LNCaP clone FGC (cell line): ENCODE results near the gene ATE1.
A peak's percentile ranks its signal among the peaks of the same experiment; 100 is the strongest.

Source experiments
- DNase-seq: peaks from one replicate; pipeline ENCODE4 v3.0.0-alpha.2; 2011; ENCODE audit warnings: low read depth
- H3K4me3 ChIP-seq: 2 replicates; pipeline ENCODE4 v1.5.1; 2011; ENCODE audit warnings: mild to moderate bottlenecking, low read depth, low read length, control low read depth
- TF ChIP-seq, protein P1 (sequence below): IDR thresholded peaks from 2 replicates; pipeline ENCODE4 v1.5.1; 2012; ENCODE audit warnings: mild to moderate bottlenecking; ENCODE audit not compliant: control insufficient read depth, insufficient read depth; ENCODE audit errors: extremely low read depth

The ATE1 gene

DNA sequence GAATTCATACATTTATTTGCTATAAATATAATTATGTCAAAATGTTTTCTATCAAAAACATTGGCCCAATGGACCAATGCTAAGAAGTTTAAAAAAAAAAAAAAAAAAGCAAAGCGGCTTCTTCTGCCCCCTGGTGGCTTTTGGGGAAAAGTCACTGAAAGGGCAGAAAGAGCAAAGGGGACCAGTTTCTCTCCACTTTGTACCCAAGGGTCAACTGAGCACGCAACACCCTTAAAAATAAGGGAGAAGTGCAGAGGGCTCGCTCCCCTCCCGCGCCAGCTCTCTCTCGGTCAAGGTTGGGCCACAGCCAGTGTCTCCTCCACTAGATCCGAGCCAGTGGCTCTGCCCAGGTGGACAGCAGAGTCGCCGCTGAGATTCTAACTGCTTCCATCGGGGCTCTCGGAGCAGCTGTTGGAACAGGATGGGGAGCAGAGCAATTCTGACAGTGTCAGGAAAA, 193.2 kb downstream of the ATE1 start:
- no peak for DNase-seq
- H3K4me3 ChIP-seq: no peak overlapping the region
- TF ChIP-seq, protein P1, sequence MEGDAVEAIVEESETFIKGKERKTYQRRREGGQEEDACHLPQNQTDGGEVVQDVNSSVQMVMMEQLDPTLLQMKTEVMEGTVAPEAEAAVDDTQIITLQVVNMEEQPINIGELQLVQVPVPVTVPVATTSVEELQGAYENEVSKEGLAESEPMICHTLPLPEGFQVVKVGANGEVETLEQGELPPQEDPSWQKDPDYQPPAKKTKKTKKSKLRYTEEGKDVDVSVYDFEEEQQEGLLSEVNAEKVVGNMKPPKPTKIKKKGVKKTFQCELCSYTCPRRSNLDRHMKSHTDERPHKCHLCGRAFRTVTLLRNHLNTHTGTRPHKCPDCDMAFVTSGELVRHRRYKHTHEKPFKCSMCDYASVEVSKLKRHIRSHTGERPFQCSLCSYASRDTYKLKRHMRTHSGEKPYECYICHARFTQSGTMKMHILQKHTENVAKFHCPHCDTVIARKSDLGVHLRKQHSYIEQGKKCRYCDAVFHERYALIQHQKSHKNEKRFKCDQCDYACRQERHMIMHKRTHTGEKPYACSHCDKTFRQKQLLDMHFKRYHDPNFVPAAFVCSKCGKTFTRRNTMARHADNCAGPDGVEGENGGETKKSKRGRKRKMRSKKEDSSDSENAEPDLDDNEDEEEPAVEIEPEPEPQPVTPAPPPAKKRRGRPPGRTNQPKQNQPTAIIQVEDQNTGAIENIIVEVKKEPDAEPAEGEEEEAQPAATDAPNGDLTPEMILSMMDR: peak; percentile 54

DNA sequence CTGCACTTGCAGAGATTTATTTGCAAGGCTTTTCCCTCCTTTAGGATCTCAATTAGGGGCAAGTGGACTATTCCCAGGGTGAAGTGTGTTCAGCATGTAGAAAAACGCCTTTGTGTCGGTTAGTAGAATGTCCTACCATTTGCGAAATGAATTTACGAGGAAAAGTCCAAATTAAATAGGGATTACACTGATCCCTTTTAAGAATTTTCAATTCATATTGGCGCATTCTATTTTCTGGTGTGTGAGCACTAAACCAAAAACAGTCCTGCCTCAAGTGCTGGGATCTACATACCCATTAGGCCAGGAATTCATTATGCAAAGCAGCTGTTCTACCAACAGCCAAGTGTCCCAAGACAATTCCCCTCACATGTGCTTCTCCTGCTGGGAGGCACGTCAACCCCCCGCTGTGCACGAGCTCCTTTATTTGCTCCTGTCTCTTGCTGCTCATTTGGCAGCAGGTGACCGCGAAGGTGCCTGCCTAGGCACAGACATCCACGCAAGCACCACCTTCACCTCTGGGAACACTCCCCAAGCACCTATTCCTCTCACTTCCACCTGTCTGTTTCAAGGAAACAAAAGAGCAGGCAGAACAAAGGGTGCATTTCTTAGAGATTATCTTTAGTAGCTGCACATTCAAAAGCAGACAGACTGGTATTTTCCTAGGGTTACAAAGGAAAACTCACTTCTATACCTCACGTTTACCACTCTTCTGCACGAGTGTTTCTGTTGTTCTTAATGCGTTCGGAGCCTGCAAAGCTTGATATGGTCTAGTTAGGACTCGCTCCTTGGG, 195.0 kb downstream of the ATE1 start:
- no peak overlapping the region for H3K4me3 ChIP-seq
- TF ChIP-seq, protein P1: no peak
- DNase-seq: no peak

DNA sequence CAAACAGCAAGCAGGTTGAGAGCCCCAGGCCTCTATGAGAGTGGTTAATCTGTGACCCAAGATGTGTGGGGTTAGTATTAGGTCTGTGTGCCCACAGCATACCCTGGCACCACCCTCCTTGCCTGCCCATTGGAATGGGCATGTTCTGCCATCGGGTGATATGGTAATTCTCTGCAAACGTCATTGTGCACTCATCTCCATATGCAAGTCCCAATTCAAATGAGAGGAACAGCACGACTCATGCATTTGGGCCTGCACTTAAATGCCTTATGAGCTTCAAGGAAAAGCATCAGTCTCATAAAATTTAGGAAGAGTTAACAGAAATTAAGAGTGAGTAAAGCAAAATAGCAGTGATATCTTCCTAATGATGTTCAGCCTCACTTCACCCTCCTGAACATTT, 195.7 kb downstream of the ATE1 start:
- TF ChIP-seq, protein P1: no peak
- H3K4me3 ChIP-seq: no peak overlapping the region
- no peak for DNase-seq

DNA sequence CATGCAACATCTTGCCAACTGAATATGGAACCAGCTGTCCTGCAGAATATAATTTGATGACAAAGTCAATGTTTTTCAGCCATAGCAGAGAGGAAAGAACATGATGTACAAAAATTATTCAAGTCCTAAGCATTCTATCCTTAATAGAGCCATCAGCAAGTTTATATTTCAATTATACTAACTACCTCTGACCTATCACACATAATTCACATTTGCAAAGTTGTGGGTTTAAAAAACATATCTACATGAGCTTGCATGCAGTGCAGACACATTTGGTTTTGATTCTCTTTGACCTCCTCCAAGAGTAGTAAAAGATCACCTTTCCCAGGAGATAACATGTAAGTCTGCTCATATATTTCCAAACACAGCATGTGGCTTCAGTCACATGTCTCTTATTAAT, 203.5 kb downstream of the ATE1 start:
- no peak overlapping the region for H3K4me3 ChIP-seq
- DNase-seq: no peak
- TF ChIP-seq, protein P1: no peak

DNA sequence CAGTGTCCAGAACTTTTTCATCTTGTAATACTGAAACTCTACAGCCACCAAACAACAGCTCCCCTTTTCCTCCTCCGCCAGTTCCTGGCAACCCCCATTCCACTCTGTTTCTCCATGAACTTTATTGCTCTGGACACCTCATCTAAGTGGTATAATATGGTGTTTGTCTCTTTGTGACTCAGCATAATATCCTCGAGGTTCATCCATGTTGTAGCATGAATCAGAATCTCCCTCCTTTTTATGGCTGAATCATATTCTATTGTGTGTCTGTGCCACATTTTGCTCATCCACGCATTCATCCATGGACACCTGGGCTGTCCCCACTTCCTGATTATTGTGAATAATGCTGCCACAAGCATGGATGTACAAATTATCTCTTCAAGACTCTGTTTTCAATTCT, 205.2 kb downstream of the ATE1 start:
- TF ChIP-seq, protein P1: no peak
- no peak for DNase-seq
- no peak overlapping the region for H3K4me3 ChIP-seq

DNA sequence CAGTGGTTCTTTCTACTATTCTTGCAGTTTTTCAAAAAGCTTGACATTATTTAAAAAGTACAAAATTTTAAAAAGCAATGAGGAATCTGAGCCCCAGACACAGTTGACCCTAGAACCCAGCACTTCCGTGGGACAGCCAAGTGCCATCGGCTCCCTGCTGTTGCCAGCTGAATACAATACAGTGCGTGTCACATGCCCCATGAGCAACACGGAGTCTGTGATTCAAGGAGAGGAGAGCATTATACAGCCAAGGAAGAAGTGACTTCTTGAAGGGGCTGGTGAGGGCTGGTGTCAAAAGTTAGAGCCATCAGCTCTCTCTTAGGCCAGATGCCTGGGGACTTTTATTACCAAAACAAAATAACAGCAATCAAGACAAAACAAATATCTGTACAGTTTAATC, 206.6 kb downstream of the ATE1 start:
- no peak for DNase-seq
- TF ChIP-seq, protein P1: no peak
- H3K4me3 ChIP-seq: no peak overlapping the region

DNA sequence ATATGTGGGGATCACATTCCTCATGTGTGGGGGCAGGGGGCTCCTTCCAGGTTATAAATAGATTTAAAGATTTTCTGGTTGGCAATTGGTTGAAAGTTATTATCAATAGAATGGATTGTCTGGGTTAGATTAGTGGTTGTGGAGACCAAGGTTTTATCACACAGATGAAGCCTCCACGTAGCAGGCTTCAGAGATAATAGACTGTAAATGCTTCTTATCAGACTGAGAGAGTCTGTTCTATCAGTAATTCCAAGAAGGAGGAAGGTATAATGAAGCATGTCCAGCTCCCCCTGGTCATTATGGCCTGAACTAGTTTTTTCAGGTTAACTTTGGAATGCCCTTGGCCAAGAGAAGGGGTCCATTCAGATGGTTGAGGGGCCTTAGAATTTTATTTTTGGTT, 211.9 kb downstream of the ATE1 start:
- no peak for DNase-seq
- TF ChIP-seq, protein P1: no peak

More for the DNA sequence above, 211.9 kb downstream of the ATE1 start:
- no peak overlapping the region for H3K4me3 ChIP-seq
